ENCODE results near the gene SYN1.
"Not testable (repeated sequence)": the region's sequence is repeated elsewhere in the genome, so short reads cannot be mapped to it uniquely, and the experiment has no call there.

Gene SYN1

GRCh38 chrX:47633689-47634590, 14.3 kb upstream of the SYN1 start:
- no peak for DNase-seq

DNA sequence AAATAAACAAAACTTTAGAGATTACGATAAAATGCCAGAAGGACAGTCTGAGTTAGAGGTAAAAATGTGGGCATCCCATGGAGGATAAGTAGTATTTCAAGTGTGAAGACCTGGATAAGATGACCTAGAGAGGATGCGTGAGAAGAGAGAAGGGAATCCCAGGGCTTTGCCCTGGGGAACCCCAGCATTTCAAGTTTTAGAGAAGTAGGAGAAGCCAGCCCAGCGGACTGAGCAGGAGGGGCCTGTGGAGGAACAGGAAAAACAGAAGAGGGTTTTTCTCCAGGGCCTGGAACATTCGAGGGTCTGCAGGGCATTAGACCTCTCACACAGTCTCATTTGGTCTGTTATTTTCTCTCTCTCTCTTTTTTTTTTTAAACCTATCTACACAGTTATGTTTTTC, 13.0 kb upstream of the SYN1 start:
- no peak for DNase-seq

DNA sequence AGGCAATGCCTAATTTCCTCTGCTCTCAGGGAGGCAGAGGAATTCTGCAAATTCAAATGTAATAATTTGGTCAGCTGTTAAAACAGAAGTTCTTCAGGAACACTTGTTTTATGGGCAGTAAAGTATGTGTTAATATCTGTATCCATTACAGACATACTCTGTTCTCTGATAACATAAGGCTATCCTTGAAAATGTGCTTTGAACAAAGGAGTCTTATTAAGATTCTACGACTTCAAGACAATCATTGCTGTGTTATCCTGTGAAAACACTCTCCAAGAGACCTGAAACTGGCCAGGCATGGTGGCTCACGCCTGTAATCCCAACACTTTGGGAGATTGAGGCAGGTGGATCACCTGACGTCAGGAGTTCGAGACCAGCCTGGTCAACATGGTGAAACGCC, 12.0 kb upstream of the SYN1 start:
- no peak for DNase-seq

DNA sequence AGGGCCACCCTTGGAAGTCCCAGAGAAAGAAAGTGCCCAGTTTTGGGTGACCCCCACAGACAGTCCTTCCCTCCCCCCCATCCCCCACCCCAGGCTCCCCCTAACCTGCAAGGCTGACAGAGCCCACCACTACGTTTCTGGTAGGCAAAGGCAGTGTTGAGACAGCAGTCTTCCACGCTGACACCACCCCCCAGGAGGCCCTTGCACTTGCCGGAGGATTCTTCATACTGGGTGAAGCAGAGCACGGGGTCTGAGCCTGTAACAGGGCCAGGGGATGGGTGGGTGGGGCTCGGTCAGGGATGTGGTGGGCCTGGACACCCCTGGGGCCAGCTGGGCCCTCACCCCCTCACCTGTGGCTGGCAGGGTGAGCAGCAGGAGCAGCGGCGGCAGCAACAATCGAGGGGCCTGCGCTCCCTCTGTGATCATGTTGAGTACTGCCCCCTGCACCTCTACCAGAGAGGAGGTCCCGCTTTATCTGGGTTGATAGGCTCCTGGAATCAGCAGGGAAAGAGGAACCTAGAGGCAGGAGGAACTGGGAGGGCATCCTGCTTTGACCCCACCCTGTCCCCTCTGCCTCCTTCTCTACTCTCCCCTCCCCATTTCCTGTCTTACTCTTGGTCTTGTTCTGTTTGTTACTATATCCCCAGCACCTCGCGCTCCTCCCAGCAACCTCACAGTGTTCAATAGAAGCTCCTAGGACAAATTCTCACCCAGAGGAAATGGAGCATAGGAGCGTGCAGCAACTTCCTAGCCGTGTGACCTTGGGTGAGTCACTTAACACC, 10.0 kb upstream of the SYN1 start, which contains the start of gene CFP:
TSS of gene CFP (minus strand) at position 512 of the 782 bp plus-strand sequence. CDS start at position 426, 86 bp downstream.
- no peak for DNase-seq

DNA sequence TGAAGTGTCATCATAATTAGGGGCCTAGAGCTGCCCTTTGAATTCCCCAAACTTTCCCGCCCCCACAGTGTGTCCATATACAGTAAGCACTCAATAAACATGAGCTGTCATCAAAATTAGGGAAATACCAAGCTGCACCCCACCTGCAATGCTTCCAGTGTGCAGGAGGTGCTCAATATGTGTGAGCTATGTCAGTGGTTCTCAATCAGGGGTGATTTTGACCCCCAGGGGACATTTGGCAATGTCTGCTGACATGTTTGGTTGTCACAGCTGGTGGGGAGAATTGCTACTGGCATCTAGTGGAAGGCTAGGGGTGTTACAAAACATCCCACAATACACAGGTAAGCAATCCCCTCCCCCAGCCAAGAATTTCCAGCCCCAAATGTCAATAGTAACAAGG, 9.3 kb upstream of the SYN1 start:
- no peak for DNase-seq

GRCh38 chrX:47625365-47625764, 5.7 kb upstream of the SYN1 start:
- no peak for DNase-seq

DNA sequence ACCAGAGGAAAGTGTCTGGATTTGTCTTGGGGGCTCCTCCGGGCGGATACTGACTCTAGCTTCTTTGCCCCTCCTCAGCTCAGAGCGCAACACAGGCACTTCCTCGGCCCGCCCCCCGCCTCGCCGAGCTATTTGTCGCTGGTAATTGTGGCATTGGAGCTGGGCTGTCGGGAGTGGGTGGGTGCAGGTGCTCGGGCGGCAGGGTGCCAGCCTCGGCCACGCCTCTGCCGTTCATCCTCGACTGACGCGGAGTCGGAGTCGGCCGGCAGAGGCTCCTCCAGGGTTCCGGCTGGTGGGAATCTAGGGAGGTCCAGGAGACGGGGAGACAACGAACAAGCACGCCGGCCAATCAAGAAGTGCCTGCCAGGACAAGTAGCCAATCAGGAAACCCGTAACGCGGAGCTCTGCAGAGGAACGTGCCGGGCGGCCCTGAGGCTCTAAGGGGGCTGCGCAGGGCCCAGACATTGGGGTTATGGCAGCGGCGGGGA, 3.9 kb upstream of the SYN1 start:
- no peak for DNase-seq

GRCh38 chrX:47621851-47622250, 2.2 kb upstream of the SYN1 start:
- no peak for DNase-seq

GRCh38 chrX:47620303-47620685, 637 bp upstream of the SYN1 start:
- DNase-seq: no peak

GRCh38 chrX:47618923-47619485, 653 bp downstream of the SYN1 start:
- no peak for DNase-seq

DNA sequence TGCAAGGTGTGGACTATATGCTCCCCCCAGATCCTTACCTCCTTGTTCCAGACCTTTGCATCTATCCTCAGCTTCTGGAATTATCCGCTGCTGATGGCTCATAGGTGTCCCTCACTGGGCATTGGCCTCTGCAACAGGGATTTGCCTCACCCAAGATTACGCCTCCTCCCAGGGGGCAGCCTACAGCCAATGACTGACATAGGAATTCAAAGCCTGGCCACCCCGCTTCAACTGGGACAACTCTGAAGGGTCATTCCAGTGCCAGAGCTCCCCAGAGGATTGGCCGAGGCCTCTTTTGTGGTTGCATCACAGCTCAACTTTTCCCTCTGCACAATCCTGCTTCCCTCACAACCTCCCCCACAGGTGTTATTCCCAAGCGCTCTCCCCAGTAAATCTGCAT, 5.0 kb downstream of the SYN1 start:
- DNase-seq: no peak

DNA sequence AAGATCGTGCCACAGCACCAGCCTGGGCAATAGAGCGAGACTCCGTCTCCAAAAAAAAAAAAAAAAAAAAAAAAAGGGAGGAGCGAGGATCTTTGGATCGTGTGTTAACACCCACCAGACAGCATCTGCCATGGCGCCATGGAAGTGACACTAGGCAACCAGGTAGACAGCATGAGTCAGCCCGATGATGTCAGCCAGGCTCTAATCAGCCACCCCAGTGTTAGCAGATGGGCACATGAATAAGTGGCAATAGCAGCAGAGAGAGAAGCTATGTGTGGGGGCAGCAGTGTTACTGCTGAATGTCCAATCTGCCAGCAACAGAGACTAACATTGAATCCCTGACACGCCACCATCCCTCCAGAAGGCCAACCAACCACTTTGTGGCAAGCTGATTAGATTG, 6.6 kb downstream of the SYN1 start:
- no peak for DNase-seq

DNA sequence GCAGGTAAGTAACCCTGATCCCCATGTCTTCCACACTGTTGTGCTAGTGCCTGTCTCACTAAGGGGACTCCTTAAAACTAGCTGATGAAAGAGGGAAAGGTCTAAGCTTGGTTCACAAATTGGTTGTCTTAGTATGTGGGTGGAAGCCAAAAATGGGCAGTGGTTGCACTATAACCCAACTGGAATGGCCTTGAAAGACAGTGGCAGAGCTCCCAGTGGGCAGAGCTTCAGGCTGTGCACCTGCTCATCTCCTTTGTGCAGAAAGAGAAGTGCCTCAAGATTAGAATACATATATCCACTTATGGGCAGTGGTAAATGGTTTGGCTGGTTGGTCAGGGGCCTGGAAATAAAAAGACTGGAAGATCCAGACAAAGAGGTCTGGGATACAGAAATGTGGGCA, 7.2 kb downstream of the SYN1 start:
- DNase-seq: no peak

DNA sequence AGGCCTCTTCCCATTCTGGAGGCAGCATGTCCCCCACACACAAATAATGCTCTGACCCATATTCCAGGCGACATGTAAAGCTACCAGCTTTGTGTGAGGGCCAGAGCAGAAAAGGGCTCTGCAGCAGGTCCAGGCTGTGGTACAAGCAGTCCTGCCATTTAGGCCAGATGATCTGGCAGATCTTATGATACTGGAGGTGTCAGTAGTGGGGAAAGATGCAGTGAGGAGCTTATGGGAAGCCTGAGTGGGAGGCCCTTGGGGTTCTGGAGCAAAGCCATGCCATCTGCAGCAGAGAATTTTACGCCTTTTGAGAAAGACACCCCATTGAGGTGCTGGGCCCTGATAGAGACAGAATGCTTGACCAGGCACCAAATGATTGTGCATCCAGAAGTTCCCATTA, 7.7 kb downstream of the SYN1 start:
- no peak for DNase-seq

DNA sequence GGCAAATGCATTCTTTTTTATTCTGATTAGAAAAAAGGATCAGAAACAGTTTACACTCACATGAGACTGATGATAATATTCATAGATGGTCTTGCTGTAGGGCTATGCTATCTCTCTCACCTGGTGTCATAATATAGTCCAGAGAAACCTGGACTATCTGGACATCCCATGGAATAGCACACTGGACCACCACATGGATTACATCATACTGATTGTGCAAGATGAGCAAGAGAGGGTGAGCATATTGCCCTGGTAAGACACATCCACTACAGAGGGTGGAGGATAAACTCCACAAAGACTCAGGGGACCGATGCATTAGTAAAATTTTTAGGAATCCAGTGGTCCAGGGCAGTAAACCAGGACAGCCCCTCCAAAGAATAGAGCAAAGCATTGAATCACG, 8.2 kb downstream of the SYN1 start:
- DNase-seq: no peak

GRCh38 chrX:47610511-47610910, 9.1 kb downstream of the SYN1 start:
- no peak for DNase-seq

- no peak for DNase-seq
These were observed 11.4 kb downstream of the SYN1 start for GRCh38 chrX:47608130-47608810.

GRCh38 chrX:47607091-47607490, 12.6 kb downstream of the SYN1 start:
- DNase-seq: no peak

GRCh38 chrX:47605024-47605423, 14.6 kb downstream of the SYN1 start:
- no peak for DNase-seq

GRCh38 chrX:47603125-47603524, 16.5 kb downstream of the SYN1 start:
- not testable (repeated sequence) for DNase-seq

DNA sequence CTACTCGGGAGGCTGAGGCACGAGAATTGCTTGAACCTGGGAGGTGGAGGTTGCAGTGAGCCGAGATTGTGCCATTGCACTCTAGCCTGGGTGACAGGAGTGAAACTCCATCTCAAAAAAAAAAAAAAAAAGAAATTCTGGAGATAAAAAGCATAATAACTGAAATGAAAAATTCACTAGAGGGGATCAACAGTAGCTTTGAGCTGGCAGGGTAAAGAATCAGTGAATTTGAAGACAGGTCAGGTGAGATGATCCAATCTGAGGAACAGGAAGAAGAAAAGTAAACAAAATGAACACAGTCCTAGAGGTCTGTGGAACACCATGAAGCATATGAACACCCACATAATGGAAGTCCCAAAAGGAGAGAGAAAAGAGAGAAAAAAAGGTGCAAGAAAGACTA, 22.4 kb downstream of the SYN1 start:
- no peak for DNase-seq

DNA sequence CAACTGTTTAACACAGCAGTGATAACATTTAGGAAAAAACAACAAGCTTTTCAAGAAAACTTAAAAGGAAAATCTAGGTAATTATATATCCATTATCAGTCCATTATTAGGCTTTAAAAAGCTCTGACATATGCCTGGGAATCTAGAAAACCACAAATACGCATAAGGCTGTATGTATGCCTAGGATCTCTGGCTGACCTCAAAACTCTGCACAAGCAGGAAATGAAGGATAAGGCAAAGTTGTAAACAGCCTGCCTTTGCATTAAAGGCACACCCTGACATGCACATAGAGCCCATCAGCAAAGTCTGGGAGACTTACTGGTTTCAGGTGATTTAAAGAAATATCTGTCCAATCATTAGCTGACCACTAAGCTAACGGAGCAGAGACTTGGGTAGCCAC, 23.4 kb downstream of the SYN1 start:
- no peak for DNase-seq

- no peak for DNase-seq
These were observed 23.9 kb downstream of the SYN1 start for GRCh38 chrX:47595716-47596251.

All from activated CD4-positive, alpha-beta T cell treated with anti-CD3 and anti-CD28 coated beads, Interleukin-2, amount 50 U/mL, for 16 hours (primary cell).